Small intestine (tissue), 7 donors: ENCODE results near the gene IPCEF1. TPM values are rescaled to one million over a fixed set of nuclear protein-coding genes. Genes with fewer than 3 reads are reported as not detected.

ENCODE experiments used
- DNase-seq, 2 donors: peaks; one replicate each; pipeline versions ENCODE4 v3.0.0 to v3.0.0-alpha.2; 2013
- FAIRE-seq: peaks from 2 replicates; lab custom pipeline; 2012; peaks lifted over from hg19 to GRCh38; lab: Jason Lieb, UNC
- H3K27ac ChIP-seq, 3 donors: one replicate each; pipeline ENCODE4 v1.5.1; 2013; ENCODE audit warnings: low read length in 2 of 3, mild to moderate bottlenecking in 2 of 3, control low read depth in 1 of 3, inconsistent platforms in 1 of 3, low read depth in 1 of 3, moderate library complexity in 1 of 3
- H3K27me3 ChIP-seq, 3 donors: one replicate each; pipeline ENCODE4 v1.6.1; 2013; ENCODE audit warnings: low read length in 3 of 3, inconsistent platforms in 1 of 3; ENCODE audit not compliant: control insufficient read depth in 3 of 3, insufficient read depth in 3 of 3
- H3K36me3 ChIP-seq, 3 donors: one replicate each; pipeline ENCODE4 v1.6.1; 2013; ENCODE audit warnings: low read length in 3 of 3, inconsistent platforms in 1 of 3, low read depth in 1 of 3, mild to moderate bottlenecking in 1 of 3, moderate library complexity in 1 of 3; ENCODE audit not compliant: control insufficient read depth in 3 of 3, insufficient read depth in 2 of 3
- H3K4me1 ChIP-seq, 3 donors: one replicate each; pipeline ENCODE4 v1.6.1; 2013; ENCODE audit warnings: low read length in 2 of 3, inconsistent platforms in 1 of 3, low read depth in 1 of 3, mild to moderate bottlenecking in 1 of 3, moderate library complexity in 1 of 3; ENCODE audit not compliant: control insufficient read depth in 3 of 3, insufficient read depth in 2 of 3
- H3K4me3 ChIP-seq, 3 donors: one replicate each; pipeline ENCODE4 v1.5.1; 2013; ENCODE audit warnings: low read length in 3 of 3, control low read depth in 1 of 3, inconsistent platforms in 1 of 3, low read depth in 1 of 3, mild to moderate bottlenecking in 1 of 3, moderate library complexity in 1 of 3
- H3K9me3 ChIP-seq, 2 donors: one replicate each; pipeline ENCODE4 v1.6.1; 2013; ENCODE audit warnings: low read depth in 1 of 2, low read length in 1 of 2; ENCODE audit not compliant: control insufficient read depth in 2 of 2, insufficient read depth in 1 of 2
- WGBS, 3 donors: extraction: QIAGEN DNeasy Blood & Tissue Kit; methylation state at CpG; one replicate each; pipeline ENCODE4 v1.1.7; 2013; 5-methylcytosine and 5-hydroxymethylcytosine counted together
- polyA plus RNA-seq, 4 donors: library from polyadenylated mRNA; stranded (reverse) in 3 of 4; unstranded in 1 of 4; fragments of 200-250 nt in 3 of 4; fragments of 120-200 nt in 1 of 4; gene quantifications; one replicate each; pipeline versions ENCODE4 v1.2.1 to v1.2.3, GENCODE V29; 2013
- donor health status: healthy with polysubstance abuse.
- donor health status: control.
- donor health status: control.
- donor health status: Bipolar disorder and iron deficiency.
- donor health status: healthy.

The IPCEF1 gene
- polyA plus RNA-seq, 4 donors: 0.45 to 2.1 (median 0.79) TPM

DNA sequence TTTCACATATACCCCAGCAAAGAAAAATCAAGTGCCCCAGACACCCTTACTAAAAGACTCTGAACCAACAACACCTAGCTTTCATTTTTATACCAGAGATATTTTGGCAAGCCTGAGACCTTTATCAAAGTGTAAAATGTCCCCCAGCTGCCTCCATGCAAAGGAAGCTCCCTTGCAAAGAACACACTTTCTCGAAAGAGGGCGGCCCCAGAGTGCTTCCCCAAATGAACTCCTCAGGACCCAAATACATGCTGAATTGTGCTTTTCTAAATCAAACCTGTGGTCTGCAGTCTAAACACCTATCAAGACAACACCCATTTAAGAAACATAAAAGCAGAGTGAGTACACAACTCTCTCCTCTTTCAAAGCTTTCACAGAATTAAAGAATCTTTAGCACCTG lies 490 bp downstream of the IPCEF1 start:
- Histone ChIP-seq H3K36me3 (no peaks in the 10 kb centered on the region), H3K4me1 (no peaks in the 10 kb centered on the region), H3K27me3 (no peaks in the 10 kb centered on the region), H3K27ac (no peak overlapping the region), H3K9me3 (no peaks in the 10 kb centered on the region), H3K4me3 (no peak overlapping the region)
- FAIRE-seq (no peak), DNase-seq (no peak)
- 86 to 97% (median 89%) methylated on average over 2 of the region's 2 CpGs for WGBS, 3 donors

DNA sequence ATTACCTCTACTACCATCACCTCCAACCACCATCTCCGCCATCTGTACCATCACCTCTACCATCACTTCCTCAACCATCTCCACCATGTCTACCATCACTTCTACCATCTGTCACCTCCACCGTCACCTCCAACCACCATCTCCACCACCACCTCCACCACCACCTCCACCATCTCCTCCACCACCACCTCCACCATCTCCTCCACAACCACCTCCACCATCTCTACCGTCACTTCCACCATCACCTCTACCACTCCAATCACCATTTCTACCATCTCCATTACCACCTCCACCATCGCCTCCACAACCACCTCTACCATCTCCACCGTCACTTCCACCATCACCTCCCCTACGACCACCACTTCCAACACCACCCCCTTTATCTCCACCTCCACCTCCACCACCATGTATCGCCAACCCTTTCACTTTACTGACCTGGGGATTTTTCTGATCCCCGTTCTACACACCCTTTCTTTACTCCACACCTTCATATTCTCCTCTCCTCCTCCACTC lies 2.3 kb downstream of the IPCEF1 start:
- Histone ChIP-seq H3K9me3 (no peaks in the 10 kb centered on the region), H3K27me3 (no peaks in the 10 kb centered on the region), H3K4me3 (no peak overlapping the region), H3K27ac (no peak overlapping the region), H3K36me3 (no peaks in the 10 kb centered on the region), H3K4me1 (no peaks in the 10 kb centered on the region)
- WGBS, 3 donors: 81 to 92% (median 84%) methylated on average over 8 of the region's 8 CpGs
- FAIRE-seq (no peak), DNase-seq (no peak)

DNA sequence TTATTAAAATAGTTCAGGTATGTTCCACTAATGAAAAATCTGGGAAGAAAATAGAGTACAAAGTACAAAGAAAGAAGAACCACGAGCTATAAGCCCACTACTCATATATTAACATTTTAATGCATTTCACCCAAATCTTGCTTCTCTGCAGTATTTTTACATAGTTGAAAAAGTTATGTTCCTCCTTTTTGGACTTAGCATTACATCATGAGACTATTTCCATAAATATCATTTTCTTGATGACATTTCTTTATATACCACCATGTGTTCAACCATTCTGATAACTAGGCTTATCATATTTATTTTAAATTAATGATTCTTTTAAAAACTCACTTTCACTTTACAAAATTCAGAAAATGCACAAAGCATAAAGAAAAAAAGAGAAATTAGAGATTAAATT lies 3.0 kb downstream of the IPCEF1 start:
- H3K27me3 ChIP-seq: no peaks in the 10 kb centered on the region
- WGBS, 3 donors: 38 to 68% (median 66%) methylated on average over 1 of the region's 1 CpG

DNA sequence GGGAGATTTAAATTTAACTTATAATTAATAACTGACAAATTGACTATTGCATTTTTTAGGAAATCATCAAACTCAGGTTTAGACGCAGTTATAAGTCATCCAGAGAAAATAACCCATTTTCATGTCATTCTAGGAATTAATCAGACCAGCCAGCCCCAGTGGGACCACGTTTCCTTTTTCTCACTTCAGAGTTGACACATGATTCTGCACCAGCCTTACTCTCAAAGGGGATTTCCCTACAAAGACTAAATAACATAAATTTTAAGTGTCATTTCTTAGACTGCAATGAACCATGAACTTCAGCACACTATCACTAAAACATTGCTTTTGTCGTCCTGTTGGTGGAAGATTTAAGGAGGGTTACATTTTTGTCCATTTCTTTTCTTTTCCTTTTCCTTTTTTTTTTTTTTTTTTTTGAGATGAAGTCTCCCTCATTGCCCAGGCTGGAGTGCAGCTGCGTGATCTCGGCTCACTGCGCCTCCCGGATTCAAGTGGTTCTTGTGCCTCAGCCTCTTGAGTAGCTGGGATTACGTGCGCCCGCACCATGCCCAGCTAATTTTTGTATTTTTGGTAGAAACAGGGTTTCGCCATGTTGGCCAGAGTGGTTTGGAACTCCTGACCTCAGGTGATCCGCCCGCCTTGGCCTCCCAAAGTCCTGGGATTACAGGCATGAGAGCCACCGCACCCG lies 3.6 kb downstream of the IPCEF1 start:
- Histone ChIP-seq H3K4me3 (no peak overlapping the region), H3K4me1 (no peaks in the 10 kb centered on the region), H3K9me3 (no peaks in the 10 kb centered on the region), H3K27me3 (no peaks in the 10 kb centered on the region), H3K27ac (no peak overlapping the region), H3K36me3 (no peaks in the 10 kb centered on the region)
- FAIRE-seq (no peak), DNase-seq (no peak)
- 83 to 91% (median 86%) methylated on average over 15 of the region's 15 CpGs for WGBS, 3 donors

More for the DNA sequence above, 3.0 kb downstream of the IPCEF1 start:
- H3K27ac ChIP-seq: no peak overlapping the region
- FAIRE-seq: no peak
- DNase-seq: no peak
- no peaks in the 10 kb centered on the region for H3K9me3 ChIP-seq
- no peaks in the 10 kb centered on the region for H3K36me3 ChIP-seq
- H3K4me3 ChIP-seq: no peak overlapping the region
- no peaks in the 10 kb centered on the region for H3K4me1 ChIP-seq

DNA sequence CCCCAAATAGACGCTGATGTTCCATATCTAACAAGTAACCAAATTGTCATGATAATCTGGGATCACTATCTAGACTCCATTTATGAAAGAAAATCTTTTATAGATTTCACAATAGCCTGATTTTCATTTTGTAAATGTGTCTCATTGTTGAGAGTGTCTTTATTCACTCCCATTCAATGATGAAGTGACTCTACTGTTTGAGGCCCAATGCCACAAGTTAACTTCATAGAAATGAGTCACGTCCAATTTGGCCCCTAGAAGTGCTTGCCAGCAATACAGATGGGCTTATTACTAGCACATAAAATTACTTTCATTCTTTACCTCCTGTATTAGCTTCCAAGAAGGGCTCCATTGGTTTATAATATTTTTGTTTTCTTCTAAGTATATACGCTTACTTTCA lies 6.3 kb downstream of the IPCEF1 start:
- no peak for DNase-seq

DNA sequence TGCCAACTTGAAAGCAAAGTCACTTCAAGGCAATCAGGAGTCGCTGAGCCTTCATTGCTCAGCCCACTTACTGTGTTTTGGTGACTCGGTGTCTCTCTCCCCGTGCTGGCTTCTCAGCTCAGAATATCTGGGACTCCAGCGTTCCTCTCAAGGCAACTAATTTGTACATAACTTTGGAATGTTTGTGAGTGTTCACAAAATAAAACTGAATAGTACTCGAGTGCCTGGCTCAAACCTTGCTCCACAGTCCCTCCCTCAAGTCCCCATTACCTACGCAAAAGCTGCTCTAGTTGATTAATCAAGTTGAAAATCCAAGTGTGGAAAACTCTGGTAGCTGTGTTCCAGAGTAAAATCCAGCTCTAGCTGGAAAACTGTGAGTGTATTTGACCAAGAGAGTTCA lies 8.6 kb downstream of the IPCEF1 start:
- Histone ChIP-seq H3K4me1 (no peaks in the 10 kb centered on the region), H3K27ac (no peak overlapping the region), H3K36me3 (no peaks in the 10 kb centered on the region), H3K27me3 (no peaks in the 10 kb centered on the region), H3K4me3 (no peak overlapping the region), H3K9me3 (peaks cover 0 to 3% of the 10 kb centered on the region in 2 donors)
- FAIRE-seq: no peak
- DNase-seq: no peak
- WGBS, 3 donors: 88 to 94% (median 88%) methylated on average over 6 of the region's 6 CpGs

More for the DNA sequence above, 6.3 kb downstream of the IPCEF1 start:
- H3K4me1 ChIP-seq: no peaks in the 10 kb centered on the region
- H3K27ac ChIP-seq: no peak overlapping the region
- no peak for FAIRE-seq
- no peak overlapping the region for H3K4me3 ChIP-seq
- peaks cover 0 to 3% of the 10 kb centered on the region in 2 donors for H3K9me3 ChIP-seq
- no peaks in the 10 kb centered on the region for H3K36me3 ChIP-seq
- WGBS, 3 donors: 78 to 87% (median 82%) methylated on average over 3 of the region's 3 CpGs
- no peaks in the 10 kb centered on the region for H3K27me3 ChIP-seq

DNA sequence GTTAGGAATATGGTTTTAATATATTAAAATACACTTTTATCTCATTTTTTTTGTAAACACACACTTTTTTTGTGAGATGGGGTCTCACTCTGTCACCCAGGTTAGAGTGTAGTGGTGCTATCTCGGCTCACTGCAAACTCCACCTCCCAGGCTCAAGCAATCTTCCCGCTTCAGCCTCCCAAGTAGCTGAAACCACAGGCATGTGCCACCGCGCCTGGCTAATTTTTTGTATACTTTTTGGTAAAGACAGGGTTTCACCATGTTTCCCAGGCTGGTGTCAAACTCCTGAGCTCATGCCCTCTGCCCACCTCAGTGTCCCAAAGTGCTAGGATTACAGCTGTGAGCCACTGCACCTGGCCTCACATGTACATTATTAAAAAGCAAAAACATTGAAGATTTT lies 10.8 kb downstream of the IPCEF1 start:
- no peak overlapping the region for H3K4me3 ChIP-seq
- no peak overlapping the region for H3K27ac ChIP-seq
- peaks cover 0 to 3% of the 10 kb centered on the region in 2 donors for H3K9me3 ChIP-seq
- no peaks in the 10 kb centered on the region for H3K27me3 ChIP-seq
- 91 to 92% (median 92%) methylated on average over 4 of the region's 4 CpGs for WGBS, 3 donors
- FAIRE-seq: no peak
- no peaks in the 10 kb centered on the region for H3K36me3 ChIP-seq
- H3K4me1 ChIP-seq: no peaks in the 10 kb centered on the region
- DNase-seq: no peak

DNA sequence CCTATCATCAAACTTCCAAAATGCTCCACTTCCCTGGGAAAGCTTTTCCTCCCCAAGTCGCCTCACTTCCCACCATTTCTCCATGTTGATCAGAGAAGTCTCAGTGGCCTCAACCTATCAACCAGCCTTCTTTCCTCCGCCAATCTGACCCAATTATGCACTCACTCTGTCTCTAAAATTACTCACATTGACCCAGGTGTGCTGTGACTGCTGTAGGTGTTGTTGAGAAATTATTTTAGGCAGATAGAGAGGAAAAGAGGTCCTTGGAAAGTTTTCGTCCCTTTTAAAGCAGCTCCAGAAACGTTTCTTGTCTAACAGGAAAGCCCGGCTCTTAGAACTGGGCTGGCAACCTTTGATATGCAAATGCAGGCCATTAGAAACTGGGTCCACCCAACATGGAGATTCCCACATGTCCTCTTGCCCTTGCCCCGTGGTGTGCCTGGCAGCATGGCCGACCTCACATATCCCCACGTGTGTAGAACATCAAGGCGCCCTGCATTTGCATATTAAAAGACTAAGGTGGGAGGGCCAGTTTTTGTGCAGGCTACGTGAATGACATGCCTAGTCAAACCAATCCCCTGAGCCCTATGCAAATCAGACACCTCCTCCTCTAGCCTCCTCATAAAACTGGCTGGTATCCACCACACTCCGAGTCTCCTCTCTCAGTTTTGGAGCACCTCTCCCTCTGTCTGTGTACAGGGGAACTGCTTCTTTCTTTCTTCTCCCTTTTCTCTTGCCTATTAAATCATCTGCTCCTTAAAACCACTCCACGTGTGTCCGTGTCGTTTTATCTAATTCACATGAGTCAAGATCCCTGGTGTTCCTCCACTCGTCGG lies 12.9 kb downstream of the IPCEF1 start:
- Histone ChIP-seq H3K4me1 (no peaks in the 10 kb centered on the region), H3K4me3 (no peak overlapping the region), H3K36me3 (no peaks in the 10 kb centered on the region), H3K27me3 (no peaks in the 10 kb centered on the region), H3K27ac (no peak overlapping the region), H3K9me3 (peaks cover 0 to 3% of the 10 kb centered on the region in 2 donors)
- DNase-seq: peak; percentile 8 to 87
- WGBS, 3 donors: 19 to 57% (median 40%) methylated on average over 16 of the region's 16 CpGs
- FAIRE-seq: no peak
